Activated T-helper 1 cell treated with anti-CD3 and anti-CD28 coated beads, Interleukin-2, amount 50 U/mL, for 16 hours (primary cell): ENCODE data around the gene HADH.
"Not testable (repeated sequence)": the region's sequence is repeated elsewhere in the genome, so short reads cannot be mapped to it uniquely, and the experiment has no call there.

Source experiments
- DNase-seq, 2 donors: peaks; one replicate each; pipeline ENCODE4 v3.0.0-alpha.2; 2020; ENCODE audit warnings: low read depth in 1 of 2, low spot score in 1 of 2

HADH gene

DNA sequence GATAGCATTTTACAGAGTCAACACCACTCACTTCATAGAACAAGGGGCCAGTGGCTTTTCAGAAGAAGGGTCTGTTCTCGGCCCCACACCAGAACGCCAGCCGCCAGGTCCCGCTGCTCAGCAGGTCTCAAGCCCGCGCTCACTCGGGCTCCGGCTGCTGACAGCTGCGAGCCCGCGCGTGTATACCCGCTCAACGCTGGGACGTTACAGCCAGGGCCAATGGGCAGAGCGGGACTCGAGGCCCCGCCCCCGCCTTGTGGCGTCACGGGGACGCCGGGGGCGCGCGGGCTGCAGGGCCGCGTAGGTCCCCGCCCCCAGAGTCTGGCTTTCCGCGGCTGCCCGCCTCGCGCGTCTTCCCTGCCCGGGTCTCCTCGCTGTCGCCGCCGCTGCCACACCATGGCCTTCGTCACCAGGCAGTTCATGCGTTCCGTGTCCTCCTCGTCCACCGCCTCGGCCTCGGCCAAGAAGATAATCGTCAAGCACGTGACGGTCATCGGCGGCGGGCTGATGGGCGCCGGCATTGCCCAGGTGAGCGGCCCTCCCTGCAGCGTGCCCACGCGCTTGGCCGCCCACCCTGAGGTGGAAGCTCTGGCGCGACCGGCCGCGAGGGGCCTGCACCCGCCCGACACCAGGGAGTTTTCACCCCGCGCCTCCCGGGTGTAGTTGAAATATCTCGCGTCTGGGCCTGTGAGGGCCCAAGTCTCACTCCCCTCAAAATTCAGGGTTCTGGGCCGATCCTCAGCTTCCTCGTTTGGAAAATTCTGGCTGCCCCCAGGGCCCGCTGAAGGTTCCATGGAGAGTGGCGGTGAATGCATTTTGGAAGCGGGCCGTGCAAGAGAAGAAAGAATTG lies at the start of gene HADH:
TSS of gene HADH (plus strand) at position 353 of the 850 bp plus-strand sequence. CDS start at position 397, 44 bp downstream.
- peak; percentile 85 to 89 for DNase-seq

DNA sequence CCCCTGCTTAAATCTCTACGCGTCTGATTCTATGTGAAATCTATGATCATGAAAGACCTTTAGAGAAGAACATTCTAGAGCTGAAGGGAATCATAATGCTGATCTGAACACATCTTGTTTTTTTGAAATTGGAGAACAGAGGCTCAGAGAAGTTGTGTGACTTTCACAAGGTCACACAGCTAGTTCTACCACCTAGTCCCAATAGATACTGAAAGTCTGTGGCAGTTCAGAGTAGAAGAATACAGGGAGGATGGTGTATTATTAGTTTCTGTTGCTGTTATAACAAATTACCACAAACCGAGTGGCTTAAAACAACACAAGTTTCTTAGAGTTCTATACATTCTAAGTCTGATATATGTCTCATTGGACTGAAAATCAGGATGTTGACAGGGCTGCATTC lies 43.9 kb upstream of the HADH start:
- no peak for DNase-seq

- no peak for DNase-seq
Observed at GRCh38 chr4:107950746-107951540, 38.7 kb upstream of the HADH start.

GRCh38 chr4:107951551-107951950 lies 38.1 kb upstream of the HADH start:
- no peak for DNase-seq

GRCh38 chr4:107956011-107956410 lies 33.7 kb upstream of the HADH start:
- DNase-seq = no peak

DNA sequence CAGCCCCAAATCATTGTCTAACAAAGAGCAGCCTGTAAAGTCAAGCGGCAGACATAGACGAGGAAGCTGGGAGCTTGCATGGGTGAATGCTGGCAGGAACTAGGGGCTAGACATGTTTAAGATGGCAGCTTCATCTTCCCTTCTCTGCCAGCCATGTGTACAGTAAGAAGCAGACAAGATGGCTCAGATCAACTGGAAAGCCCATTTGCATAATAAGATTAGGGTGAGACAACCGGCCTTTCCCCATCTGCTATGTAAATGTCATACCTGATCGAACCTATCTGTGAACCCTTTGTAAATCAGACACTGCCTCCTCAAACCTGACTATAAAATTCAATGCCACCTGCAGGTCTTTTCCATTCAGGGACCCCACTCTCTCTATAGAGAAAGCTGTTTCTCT lies 22.8 kb upstream of the HADH start:
- DNase-seq = no peak

DNA sequence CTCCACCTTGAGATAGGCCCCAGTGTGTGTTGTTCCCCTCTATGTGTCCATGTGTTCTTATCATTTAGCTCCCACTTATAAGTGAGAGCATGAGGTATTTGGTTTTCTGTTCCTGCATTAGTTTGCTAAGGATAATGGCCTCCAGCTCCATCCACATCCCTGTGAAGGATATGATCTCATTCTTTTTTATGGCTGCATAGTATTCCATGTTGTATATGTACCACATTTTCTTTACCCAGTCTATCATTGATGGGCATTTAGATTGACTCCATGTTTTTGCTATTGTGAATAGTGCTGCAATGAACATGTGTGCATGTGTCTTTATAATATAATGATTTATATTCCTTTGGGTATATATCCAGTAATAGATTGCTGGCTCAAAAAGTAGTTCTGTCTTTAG lies 22.2 kb upstream of the HADH start:
- not testable (repeated sequence) for DNase-seq

GRCh38 chr4:107967921-107968320 lies 21.8 kb upstream of the HADH start:
- not testable (repeated sequence) for DNase-seq

DNA sequence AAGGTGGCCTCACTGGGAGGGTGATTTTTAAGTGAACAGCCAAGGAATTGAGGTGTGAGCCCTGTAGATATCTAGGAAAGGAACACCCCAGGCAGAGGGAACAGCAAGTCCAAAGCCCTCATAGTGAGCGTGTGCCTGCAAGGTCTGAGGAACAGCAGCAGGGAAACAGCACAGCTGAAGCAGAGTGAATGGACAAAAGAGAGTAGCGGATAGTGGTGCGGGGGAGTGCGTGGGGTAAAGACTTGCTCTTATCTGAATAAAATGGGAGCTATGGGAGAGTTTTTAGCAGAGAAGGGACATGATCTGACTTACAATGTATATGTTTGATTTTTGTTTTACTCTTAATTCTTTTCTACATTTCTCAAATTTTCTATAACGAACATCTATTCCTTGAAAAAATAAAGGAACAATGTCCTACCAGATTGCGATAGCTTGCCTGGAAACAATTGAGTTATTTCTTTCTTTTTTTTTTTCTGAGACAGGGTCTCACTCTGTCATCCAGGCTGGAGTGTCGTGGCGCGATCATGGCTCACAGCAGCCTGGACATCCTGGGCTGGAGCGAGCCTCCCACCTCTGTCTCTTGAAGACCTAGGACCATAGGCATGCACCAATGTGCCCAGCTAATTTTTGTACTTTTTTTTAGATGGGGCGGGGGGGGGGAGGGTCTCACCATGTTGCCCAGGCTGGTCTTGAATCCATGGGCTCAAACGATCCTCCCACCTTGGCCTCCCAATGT lies 19.5 kb upstream of the HADH start:
- DNase-seq = no peak

GRCh38 chr4:107972605-107973004 lies 17.1 kb upstream of the HADH start:
- DNase-seq = no peak

GRCh38 chr4:107974523-107974922 lies 15.2 kb upstream of the HADH start:
- DNase-seq = no peak

- no peak for DNase-seq
Observed at GRCh38 chr4:107977482-107977881, 12.2 kb upstream of the HADH start.

GRCh38 chr4:107977966-107978705 lies 11.6 kb upstream of the HADH start:
- no peak for DNase-seq

GRCh38 chr4:107978716-107979451 lies 10.8 kb upstream of the HADH start:
- DNase-seq = no peak

- DNase-seq = no peak
Observed at GRCh38 chr4:107987916-107988762, 1.6 kb upstream of the HADH start.

- DNase-seq = no peak
Observed at GRCh38 chr4:107988763-107989035, 990 bp upstream of the HADH start.

- no peak for DNase-seq
Observed at GRCh38 chr4:107989162-107989536, 540 bp upstream of the HADH start.

GRCh38 chr4:107991945-107992630 lies 2.4 kb downstream of the HADH start:
- no peak for DNase-seq

DNA sequence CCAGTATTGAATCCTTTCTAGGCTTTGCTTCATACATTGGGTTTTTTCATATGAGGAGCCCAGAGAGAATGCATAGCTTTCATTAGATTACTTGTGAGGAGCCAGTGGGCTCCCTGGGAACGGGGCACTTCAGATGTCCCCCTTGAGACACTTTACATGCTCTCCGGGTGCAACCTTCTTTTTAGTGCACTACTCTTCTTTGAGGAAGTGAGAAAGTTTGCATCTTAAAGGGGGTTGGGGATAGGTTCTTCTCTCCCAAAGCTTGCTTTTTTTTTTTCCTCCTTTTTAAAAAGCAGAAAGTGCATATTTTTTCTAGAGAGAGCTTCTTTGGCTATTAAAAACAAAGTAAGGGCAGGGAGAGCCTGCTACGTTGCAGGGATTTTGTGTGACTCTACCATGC lies 4.3 kb downstream of the HADH start:
- no peak for DNase-seq
